ENCODE data around the gene HSD17B7. TPM values are rescaled to one million over a fixed set of nuclear protein-coding genes. Genes with fewer than 3 reads are reported as not detected.

Gene HSD17B7
- total RNA-seq, 1 donor from 2014 or later = 38.6 TPM

- Mint-ChIP-seq H3K36me3 (ENCODE audit: low read depth) (no peaks in the 10 kb centered on the region), H3K27me3 (ENCODE audit: low read depth) (peaks cover 29% of the 10 kb centered on the region), H3K9me3 (no peaks in the 10 kb centered on the region), H3K27ac (no peak overlapping the region), H3K4me3 (ENCODE audit: low read depth) (peak overlapping the region; percentile 66), H3K4me1 (ENCODE audit: low read depth) (peaks cover 21% of the 10 kb centered on the region)
- DNase-seq (ENCODE audit: low spot score) = no peak
- intact Hi-C loops (cut with micrococcal nuclease) = loop anchor here (1.0 kb wide), 1 partner anchor 13 kb away; no protein-coding TSS in a partner anchor
Measured at GRCh38 chr1:162822391-162823200, 32.1 kb downstream of the HSD17B7 start.

GRCh38 chr1:162823231-162823630, 32.7 kb downstream of the HSD17B7 start:
- Mint-ChIP-seq H3K36me3 (ENCODE audit: low read depth) (no peaks in the 10 kb centered on the region), H3K9me3 (no peaks in the 10 kb centered on the region), H3K4me1 (ENCODE audit: low read depth) (peaks cover 21% of the 10 kb centered on the region), H3K27ac (no peak overlapping the region), H3K4me3 (ENCODE audit: low read depth) (peak overlapping the region; percentile 58), H3K27me3 (ENCODE audit: low read depth) (peaks cover 33% of the 10 kb centered on the region)
- no peak for DNase-seq (ENCODE audit: low spot score)
- intact Hi-C loops (cut with micrococcal nuclease) = loop anchor here (1.0 kb wide), 1 partner anchor 12 kb away; no protein-coding TSS in a partner anchor

GRCh38 chr1:162823771-162824525, 33.4 kb downstream of the HSD17B7 start:
- Mint-ChIP-seq H3K4me3 (ENCODE audit: low read depth) (no peak overlapping the region), H3K36me3 (ENCODE audit: low read depth) (no peaks in the 10 kb centered on the region), H3K27ac (no peak overlapping the region), H3K9me3 (no peaks in the 10 kb centered on the region), H3K4me1 (ENCODE audit: low read depth) (peaks cover 21% of the 10 kb centered on the region), H3K27me3 (ENCODE audit: low read depth) (peaks cover 38% of the 10 kb centered on the region)
- DNase-seq (ENCODE audit: low spot score) = no peak
- intact Hi-C loops (cut with micrococcal nuclease) = loop anchor here (1.0 kb wide), 1 partner anchor 11 kb away; no protein-coding TSS in a partner anchor

- Mint-ChIP-seq H3K4me3 (ENCODE audit: low read depth) (no peak overlapping the region), H3K9me3 (no peaks in the 10 kb centered on the region), H3K27me3 (ENCODE audit: low read depth) (peaks cover 41% of the 10 kb centered on the region), H3K27ac (no peak overlapping the region), H3K36me3 (ENCODE audit: low read depth) (peaks cover 2% of the 10 kb centered on the region), H3K4me1 (ENCODE audit: low read depth) (peaks cover 7% of the 10 kb centered on the region)
- intact Hi-C loops (cut with micrococcal nuclease) = no loop called here
- no peak for DNase-seq (ENCODE audit: low spot score)
Measured at GRCh38 chr1:162829268-162829667, 38.8 kb downstream of the HSD17B7 start.

GRCh38 chr1:162832470-162832869, 42.0 kb downstream of the HSD17B7 start:
- peaks cover 26% of the 10 kb centered on the region for H3K27me3 Mint-ChIP-seq (ENCODE audit: low read depth)
- no peak overlapping the region for H3K27ac Mint-ChIP-seq

GRCh38 chr1:162835157-162835899, 44.8 kb downstream of the HSD17B7 start:
- Mint-ChIP-seq H3K27ac (peak overlapping the region; percentile 38), H3K4me1 (ENCODE audit: low read depth) (peaks cover 21% of the 10 kb centered on the region), H3K27me3 (ENCODE audit: low read depth) (peaks cover 11% of the 10 kb centered on the region), H3K36me3 (ENCODE audit: low read depth) (peaks cover 10% of the 10 kb centered on the region), H3K4me3 (ENCODE audit: low read depth) (no peak overlapping the region), H3K9me3 (peaks cover 36% of the 10 kb centered on the region)
- DNase-seq (ENCODE audit: low spot score) = no peak
- intact Hi-C loops (cut with micrococcal nuclease) = loop anchor here (1.0 kb wide), 1 partner anchor 12 kb away; no protein-coding TSS in a partner anchor

More at GRCh38 chr1:162832470-162832869, 42.0 kb downstream of the HSD17B7 start:
- H3K4me1 Mint-ChIP-seq (ENCODE audit: low read depth) = peaks cover 21% of the 10 kb centered on the region
- intact Hi-C loops (cut with micrococcal nuclease) = no loop called here
- no peak overlapping the region for H3K4me3 Mint-ChIP-seq (ENCODE audit: low read depth)
- peaks cover 17% of the 10 kb centered on the region for H3K9me3 Mint-ChIP-seq
- H3K36me3 Mint-ChIP-seq (ENCODE audit: low read depth) = peaks cover 6% of the 10 kb centered on the region
- no peak for DNase-seq (ENCODE audit: low spot score)

- no peak for DNase-seq (ENCODE audit: low spot score)
- intact Hi-C loops (cut with micrococcal nuclease) = no loop called here
- peaks cover 36% of the 10 kb centered on the region for H3K9me3 Mint-ChIP-seq
- no peak overlapping the region for H3K4me3 Mint-ChIP-seq (ENCODE audit: low read depth)
- H3K27ac Mint-ChIP-seq = no peak overlapping the region
- H3K27me3 Mint-ChIP-seq (ENCODE audit: low read depth) = peaks cover 6% of the 10 kb centered on the region
- H3K4me1 Mint-ChIP-seq (ENCODE audit: low read depth) = peaks cover 17% of the 10 kb centered on the region
- peaks cover 10% of the 10 kb centered on the region for H3K36me3 Mint-ChIP-seq (ENCODE audit: low read depth)
Measured at GRCh38 chr1:162838863-162839262, 48.4 kb downstream of the HSD17B7 start.

- no peak overlapping the region for H3K4me3 Mint-ChIP-seq (ENCODE audit: low read depth)
- H3K4me1 Mint-ChIP-seq (ENCODE audit: low read depth) = peaks cover 6% of the 10 kb centered on the region
- peaks cover 8% of the 10 kb centered on the region for H3K36me3 Mint-ChIP-seq (ENCODE audit: low read depth)
- peaks cover 11% of the 10 kb centered on the region for H3K27me3 Mint-ChIP-seq (ENCODE audit: low read depth)
- intact Hi-C loops (cut with micrococcal nuclease) = no loop called here
- DNase-seq (ENCODE audit: low spot score) = no peak
- H3K9me3 Mint-ChIP-seq = peaks cover 30% of the 10 kb centered on the region
- H3K27ac Mint-ChIP-seq = no peak overlapping the region
Measured at GRCh38 chr1:162840250-162840839, 49.8 kb downstream of the HSD17B7 start.

GRCh38 chr1:162844153-162844552, 53.7 kb downstream of the HSD17B7 start:
- H3K36me3 Mint-ChIP-seq (ENCODE audit: low read depth) = no peaks in the 10 kb centered on the region
- intact Hi-C loops (cut with micrococcal nuclease) = no loop called here
- DNase-seq (ENCODE audit: low spot score) = no peak
- H3K27me3 Mint-ChIP-seq (ENCODE audit: low read depth) = peaks cover 13% of the 10 kb centered on the region
- H3K9me3 Mint-ChIP-seq = peaks cover 6% of the 10 kb centered on the region
- H3K27ac Mint-ChIP-seq = no peak overlapping the region
- no peaks in the 10 kb centered on the region for H3K4me1 Mint-ChIP-seq (ENCODE audit: low read depth)
- no peak overlapping the region for H3K4me3 Mint-ChIP-seq (ENCODE audit: low read depth)

- Mint-ChIP-seq H3K36me3 (ENCODE audit: low read depth) (no peaks in the 10 kb centered on the region), H3K9me3 (no peaks in the 10 kb centered on the region), H3K27ac (no peak overlapping the region), H3K4me3 (ENCODE audit: low read depth) (no peak overlapping the region), H3K4me1 (ENCODE audit: low read depth) (no peaks in the 10 kb centered on the region), H3K27me3 (ENCODE audit: low read depth) (peaks cover 10% of the 10 kb centered on the region)
- DNase-seq (ENCODE audit: low spot score) = no peak
- intact Hi-C loops (cut with micrococcal nuclease) = no loop called here
Measured at GRCh38 chr1:162846256-162847212, 56.0 kb downstream of the HSD17B7 start.

GRCh38 chr1:162847839-162848453, 57.4 kb downstream of the HSD17B7 start:
- no peak overlapping the region for H3K27ac Mint-ChIP-seq
- DNase-seq (ENCODE audit: low spot score) = peak; percentile 55
- no peaks in the 10 kb centered on the region for H3K4me1 Mint-ChIP-seq (ENCODE audit: low read depth)
- intact Hi-C loops (cut with micrococcal nuclease) = loop anchor here (2.0 kb wide), 1 partner anchor 327 kb away; no protein-coding TSS in a partner anchor
- no peak overlapping the region for H3K4me3 Mint-ChIP-seq (ENCODE audit: low read depth)
- H3K9me3 Mint-ChIP-seq = no peaks in the 10 kb centered on the region
- no peaks in the 10 kb centered on the region for H3K36me3 Mint-ChIP-seq (ENCODE audit: low read depth)
- H3K27me3 Mint-ChIP-seq (ENCODE audit: low read depth) = peaks cover 13% of the 10 kb centered on the region
